H1 (cell line): ENCODE results near the gene PRRT2. TPM values are rescaled to one million over a fixed set of nuclear protein-coding genes. Genes with fewer than 3 reads are reported as not detected.

Source experiments
- polyA plus RNA-seq, 7 experiments: library from polyadenylated mRNA; depleted of rRNA in 3 of 7; stranded (reverse) in 5 of 7; unstranded in 2 of 7; fragments of >200 nt in 5 of 7; fragments of 200-250 nt in 2 of 7; gene quantifications; 1 replicate in 5 of 7; 2 replicates in 1 of 7; 4 replicates in 1 of 7; pipeline versions ENCODE4 v1.2.1 to v1.2.3, GENCODE V29; 2011 to 2013; ENCODE audit warnings: missing spikeins in 2 of 7, mixed read lengths in 2 of 7
- total RNA-seq: library from RNA; stranded (reverse); fragmentation: NEBNext Ultra II Directional; extraction: Animal tissue kit (Norgen Biotek cat#: 25700); gene quantifications from 2 replicates; pipeline ENCODE4 v1.2.1, GENCODE V29; 2021
- TF ChIP-seq, protein P1 (sequence below): fragments of 300-600 bp; sonication (generic); IDR thresholded peaks from 2 replicates; pipeline ENCODE4 v1.7.1; 2012; ENCODE audit warnings: low read length, moderate library complexity, mild to moderate bottlenecking, inconsistent platforms; ENCODE audit not compliant: insufficient replicate concordance

The PRRT2 gene
- total and polyA plus RNA-seq, 2 of the 8 experiments (the other 6 are each of a cell fraction or from before 2014, with no cell fraction given) = 12.8 to 32.6 TPM

DNA sequence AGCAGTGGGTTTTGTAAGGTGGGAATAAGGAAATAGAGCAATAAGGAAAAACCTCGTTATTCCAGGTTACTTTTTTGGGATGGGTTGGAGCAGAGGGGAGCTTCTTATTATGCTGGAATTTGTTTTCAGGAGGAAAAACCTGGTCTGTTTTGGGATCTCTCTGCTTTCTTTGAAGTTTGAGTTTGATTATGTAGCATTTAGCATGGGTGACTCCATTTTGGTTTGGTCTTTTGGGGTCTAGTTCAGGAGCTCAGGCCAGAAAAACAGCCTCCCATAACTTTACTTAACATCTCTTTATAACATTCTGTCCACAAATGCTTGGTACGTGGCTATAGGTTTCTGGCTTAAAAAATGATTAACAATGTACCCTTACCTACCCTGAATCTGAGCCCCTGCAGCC lies 42.5 kb upstream of the PRRT2 start (continued):
- TF ChIP-seq, protein P1, sequence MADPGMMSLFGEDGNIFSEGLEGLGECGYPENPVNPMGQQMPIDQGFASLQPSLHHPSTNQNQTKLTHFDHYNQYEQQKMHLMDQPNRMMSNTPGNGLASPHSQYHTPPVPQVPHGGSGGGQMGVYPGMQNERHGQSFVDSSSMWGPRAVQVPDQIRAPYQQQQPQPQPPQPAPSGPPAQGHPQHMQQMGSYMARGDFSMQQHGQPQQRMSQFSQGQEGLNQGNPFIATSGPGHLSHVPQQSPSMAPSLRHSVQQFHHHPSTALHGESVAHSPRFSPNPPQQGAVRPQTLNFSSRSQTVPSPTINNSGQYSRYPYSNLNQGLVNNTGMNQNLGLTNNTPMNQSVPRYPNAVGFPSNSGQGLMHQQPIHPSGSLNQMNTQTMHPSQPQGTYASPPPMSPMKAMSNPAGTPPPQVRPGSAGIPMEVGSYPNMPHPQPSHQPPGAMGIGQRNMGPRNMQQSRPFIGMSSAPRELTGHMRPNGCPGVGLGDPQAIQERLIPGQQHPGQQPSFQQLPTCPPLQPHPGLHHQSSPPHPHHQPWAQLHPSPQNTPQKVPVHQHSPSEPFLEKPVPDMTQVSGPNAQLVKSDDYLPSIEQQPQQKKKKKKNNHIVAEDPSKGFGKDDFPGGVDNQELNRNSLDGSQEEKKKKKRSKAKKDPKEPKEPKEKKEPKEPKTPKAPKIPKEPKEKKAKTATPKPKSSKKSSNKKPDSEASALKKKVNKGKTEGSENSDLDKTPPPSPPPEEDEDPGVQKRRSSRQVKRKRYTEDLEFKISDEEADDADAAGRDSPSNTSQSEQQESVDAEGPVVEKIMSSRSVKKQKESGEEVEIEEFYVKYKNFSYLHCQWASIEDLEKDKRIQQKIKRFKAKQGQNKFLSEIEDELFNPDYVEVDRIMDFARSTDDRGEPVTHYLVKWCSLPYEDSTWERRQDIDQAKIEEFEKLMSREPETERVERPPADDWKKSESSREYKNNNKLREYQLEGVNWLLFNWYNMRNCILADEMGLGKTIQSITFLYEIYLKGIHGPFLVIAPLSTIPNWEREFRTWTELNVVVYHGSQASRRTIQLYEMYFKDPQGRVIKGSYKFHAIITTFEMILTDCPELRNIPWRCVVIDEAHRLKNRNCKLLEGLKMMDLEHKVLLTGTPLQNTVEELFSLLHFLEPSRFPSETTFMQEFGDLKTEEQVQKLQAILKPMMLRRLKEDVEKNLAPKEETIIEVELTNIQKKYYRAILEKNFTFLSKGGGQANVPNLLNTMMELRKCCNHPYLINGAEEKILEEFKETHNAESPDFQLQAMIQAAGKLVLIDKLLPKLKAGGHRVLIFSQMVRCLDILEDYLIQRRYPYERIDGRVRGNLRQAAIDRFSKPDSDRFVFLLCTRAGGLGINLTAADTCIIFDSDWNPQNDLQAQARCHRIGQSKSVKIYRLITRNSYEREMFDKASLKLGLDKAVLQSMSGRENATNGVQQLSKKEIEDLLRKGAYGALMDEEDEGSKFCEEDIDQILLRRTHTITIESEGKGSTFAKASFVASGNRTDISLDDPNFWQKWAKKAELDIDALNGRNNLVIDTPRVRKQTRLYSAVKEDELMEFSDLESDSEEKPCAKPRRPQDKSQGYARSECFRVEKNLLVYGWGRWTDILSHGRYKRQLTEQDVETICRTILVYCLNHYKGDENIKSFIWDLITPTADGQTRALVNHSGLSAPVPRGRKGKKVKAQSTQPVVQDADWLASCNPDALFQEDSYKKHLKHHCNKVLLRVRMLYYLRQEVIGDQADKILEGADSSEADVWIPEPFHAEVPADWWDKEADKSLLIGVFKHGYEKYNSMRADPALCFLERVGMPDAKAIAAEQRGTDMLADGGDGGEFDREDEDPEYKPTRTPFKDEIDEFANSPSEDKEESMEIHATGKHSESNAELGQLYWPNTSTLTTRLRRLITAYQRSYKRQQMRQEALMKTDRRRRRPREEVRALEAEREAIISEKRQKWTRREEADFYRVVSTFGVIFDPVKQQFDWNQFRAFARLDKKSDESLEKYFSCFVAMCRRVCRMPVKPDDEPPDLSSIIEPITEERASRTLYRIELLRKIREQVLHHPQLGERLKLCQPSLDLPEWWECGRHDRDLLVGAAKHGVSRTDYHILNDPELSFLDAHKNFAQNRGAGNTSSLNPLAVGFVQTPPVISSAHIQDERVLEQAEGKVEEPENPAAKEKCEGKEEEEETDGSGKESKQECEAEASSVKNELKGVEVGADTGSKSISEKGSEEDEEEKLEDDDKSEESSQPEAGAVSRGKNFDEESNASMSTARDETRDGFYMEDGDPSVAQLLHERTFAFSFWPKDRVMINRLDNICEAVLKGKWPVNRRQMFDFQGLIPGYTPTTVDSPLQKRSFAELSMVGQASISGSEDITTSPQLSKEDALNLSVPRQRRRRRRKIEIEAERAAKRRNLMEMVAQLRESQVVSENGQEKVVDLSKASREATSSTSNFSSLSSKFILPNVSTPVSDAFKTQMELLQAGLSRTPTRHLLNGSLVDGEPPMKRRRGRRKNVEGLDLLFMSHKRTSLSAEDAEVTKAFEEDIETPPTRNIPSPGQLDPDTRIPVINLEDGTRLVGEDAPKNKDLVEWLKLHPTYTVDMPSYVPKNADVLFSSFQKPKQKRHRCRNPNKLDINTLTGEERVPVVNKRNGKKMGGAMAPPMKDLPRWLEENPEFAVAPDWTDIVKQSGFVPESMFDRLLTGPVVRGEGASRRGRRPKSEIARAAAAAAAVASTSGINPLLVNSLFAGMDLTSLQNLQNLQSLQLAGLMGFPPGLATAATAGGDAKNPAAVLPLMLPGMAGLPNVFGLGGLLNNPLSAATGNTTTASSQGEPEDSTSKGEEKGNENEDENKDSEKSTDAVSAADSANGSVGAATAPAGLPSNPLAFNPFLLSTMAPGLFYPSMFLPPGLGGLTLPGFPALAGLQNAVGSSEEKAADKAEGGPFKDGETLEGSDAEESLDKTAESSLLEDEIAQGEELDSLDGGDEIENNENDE = no peak
